Fibroblast of villous mesenchyme (primary cell): ENCODE results near the gene PVALB. TPM values are rescaled to one million over a fixed set of nuclear protein-coding genes. Genes with fewer than 3 reads are reported as not detected.

ENCODE experiments used
- DNase-seq: peaks from one replicate; pipeline ENCODE4 v3.0.0-alpha.2; 2010; ENCODE audit warnings: low read depth
- H3K4me3 ChIP-seq: 2 replicates; pipeline ENCODE4 v1.5.1; 2011; ENCODE audit warnings: low read depth, mild to moderate bottlenecking, low read length
- CTCF ChIP-seq: IDR thresholded peaks from 2 replicates; pipeline ENCODE4 v1.5.1; 2012; ENCODE audit warnings: low read depth, mild to moderate bottlenecking, low read length; ENCODE audit not compliant: insufficient read depth
- total RNA-seq: library from RNA; depleted of rRNA; stranded (reverse); fragments of >200 nt; gene quantifications from 2 replicates; pipeline ENCODE4 v1.2.3, GENCODE V29; 2012

PVALB gene, protein sequence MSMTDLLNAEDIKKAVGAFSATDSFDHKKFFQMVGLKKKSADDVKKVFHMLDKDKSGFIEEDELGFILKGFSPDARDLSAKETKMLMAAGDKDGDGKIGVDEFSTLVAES
- total RNA-seq = not detected in 2 replicates

DNA sequence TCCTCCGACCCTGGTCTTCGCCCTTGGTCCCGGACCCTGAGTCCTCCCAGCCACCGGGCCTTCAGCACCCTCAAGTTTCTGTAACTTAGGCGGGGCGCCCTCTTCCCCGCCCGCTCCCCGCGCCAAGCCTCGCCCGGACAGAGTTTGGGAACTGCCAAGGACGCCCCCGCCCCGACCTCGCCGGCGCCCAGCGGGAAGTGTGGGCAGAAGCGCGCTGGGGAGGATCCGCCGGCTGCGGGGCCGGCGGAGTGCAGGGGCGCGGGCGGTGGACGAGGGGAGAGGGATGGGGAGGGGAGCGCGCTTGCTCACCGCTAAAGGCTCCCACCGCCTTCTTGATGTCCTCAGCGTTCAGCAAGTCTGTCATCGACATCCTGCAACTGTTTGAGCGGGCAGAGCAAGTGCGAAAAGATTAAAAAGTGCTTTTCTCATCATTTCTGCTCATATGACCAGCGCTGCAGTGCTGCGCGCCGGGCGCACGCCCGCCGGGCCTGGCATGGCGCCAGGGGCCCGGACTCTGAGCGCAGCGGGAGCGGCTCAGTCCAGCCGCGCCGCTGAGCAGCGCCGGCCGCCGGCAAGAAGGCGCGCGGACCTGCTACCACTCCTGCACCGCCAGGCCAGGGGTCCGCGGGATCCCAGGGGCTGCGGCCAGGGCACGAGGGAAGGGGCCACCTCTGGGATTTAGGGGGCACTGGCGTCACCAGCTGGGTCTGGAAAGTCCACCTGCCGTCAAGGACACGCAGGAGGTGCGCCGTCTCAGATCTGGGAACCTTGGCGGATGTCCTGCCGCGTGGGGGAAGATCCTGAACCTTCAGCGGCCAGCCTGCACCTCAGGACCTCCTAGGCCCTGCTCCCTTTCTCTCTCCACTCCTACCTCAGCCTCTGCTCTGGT, at the start of gene PVALB:
Gene PVALB, minus strand, starts transcription at position 400 of the 889 bp plus-strand sequence. Its CDS starts 30 bp downstream, at position 370.
- peak; percentile 21 for DNase-seq
- TF ChIP-seq CTCF = no peak
- no peak within 1 kb of the TSS for H3K4me3 ChIP-seq

DNA sequence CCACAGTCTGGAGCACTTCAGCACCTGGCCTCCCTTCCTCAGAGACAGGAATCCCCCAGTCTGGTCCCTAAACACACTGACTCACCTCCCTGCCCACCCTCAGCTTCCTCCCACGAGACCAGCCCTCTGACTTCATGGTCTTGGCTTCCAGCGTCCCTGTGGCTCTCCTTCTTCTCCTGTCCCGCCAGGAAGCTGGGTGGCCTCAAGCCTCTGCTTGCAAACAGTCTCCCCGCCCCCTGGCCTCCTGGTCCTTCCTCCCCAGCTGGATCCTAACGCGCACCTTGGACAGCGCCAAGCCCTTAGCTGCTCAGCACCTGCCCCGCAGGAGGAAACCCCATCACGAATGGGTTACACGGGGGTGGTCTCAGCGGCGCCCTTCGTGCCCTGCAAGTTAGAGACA, 48.5 kb upstream of the PVALB start:
- DNase-seq = peak; percentile 7
- H3K4me3 ChIP-seq = no peak overlapping the region
- no peak for TF ChIP-seq CTCF

GRCh38 chr22:36864454-36865215, 47.8 kb upstream of the PVALB start:
- no peak for TF ChIP-seq CTCF
- no peak overlapping the region for H3K4me3 ChIP-seq
- DNase-seq = no peak

GRCh38 chr22:36863979-36864378, 47.1 kb upstream of the PVALB start:
- no peak overlapping the region for H3K4me3 ChIP-seq
- DNase-seq = no peak
- TF ChIP-seq CTCF = no peak

GRCh38 chr22:36863281-36863680, 46.4 kb upstream of the PVALB start:
- DNase-seq = no peak
- H3K4me3 ChIP-seq = no peak overlapping the region
- no peak for TF ChIP-seq CTCF

GRCh38 chr22:36862251-36863242, 45.7 kb upstream of the PVALB start:
- no peak overlapping the region for H3K4me3 ChIP-seq
- DNase-seq = no peak
- no peak for TF ChIP-seq CTCF
